HG03095 (cell line): Measurements from ENCODE around the gene ATP8A1.

Experiments used
- ATAC-seq: cut with Tn5 transposase; IDR thresholded peaks from one replicate; pipeline ENCODE4 v1.9.1; 2021; ENCODE audit warnings: moderate library complexity; ENCODE audit not compliant: unreplicated experiment

The ATP8A1 gene

GRCh38 chr4:42425146-42426065 is 231.5 kb downstream of the ATP8A1 start:
- no peak for ATAC-seq

DNA sequence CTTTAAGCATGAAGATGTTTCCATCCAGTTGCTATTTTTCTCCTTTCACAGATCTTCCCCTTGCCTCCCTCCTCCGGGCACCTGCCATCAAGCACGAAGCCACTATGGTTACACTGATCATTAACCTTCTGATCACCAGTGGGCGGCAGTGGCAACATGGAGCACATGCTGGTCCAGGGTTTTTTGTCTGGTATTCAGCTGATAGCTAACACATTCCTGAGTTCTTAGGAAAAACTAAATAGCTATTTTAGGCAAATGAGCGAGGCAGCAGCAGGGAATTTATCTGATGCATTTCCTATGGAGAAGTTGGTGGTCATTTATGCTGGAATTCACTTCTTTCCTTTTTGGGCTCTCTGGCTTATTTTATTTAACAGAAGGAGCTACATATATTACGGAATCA is 236.8 kb downstream of the ATP8A1 start:
- ATAC-seq = no peak

- ATAC-seq = no peak
Measured at GRCh38 chr4:42417550-42417949, 239.4 kb downstream of the ATP8A1 start.

GRCh38 chr4:42416017-42416416 is 240.9 kb downstream of the ATP8A1 start:
- ATAC-seq = no peak

DNA sequence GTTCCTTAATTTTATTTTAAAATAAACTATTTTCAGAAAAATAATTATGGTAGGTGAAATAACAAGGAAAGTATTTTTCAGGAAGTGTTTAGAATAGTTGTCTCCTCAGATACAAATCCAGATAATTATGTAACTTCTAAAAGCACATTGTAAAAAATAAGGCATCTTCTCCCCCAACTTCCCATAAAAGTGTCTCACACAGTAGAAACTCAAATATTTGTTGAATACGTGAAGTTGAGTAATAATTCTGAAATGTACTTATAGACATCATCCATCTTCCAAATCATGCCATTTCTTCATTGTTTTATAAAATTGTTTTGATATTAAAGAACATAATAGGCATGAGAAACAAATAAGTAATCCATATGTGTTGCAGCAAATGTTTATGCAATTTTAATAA is 241.6 kb downstream of the ATP8A1 start:
- no peak for ATAC-seq

GRCh38 chr4:42412251-42412650 is 244.7 kb downstream of the ATP8A1 start:
- ATAC-seq = no peak

DNA sequence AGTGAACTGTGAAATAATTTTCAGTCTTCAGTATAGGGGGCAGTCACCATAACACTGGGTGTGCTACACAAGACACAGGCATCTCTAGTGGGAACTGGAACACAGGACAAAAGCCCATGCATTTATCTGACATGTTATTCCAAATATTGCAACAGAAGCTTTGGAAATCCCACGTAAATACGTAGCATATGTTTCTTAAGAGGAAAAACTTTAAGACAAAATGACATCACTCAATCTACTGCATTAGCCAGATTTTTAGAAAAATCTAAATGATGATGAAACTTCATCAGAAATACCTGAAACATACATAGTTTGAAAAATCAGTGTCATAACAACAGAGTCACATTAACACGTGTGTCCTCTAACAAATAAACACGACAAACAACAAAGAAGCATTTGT is 245.1 kb downstream of the ATP8A1 start:
- no peak for ATAC-seq

- ATAC-seq = no peak
Measured at GRCh38 chr4:42410446-42410845, 246.5 kb downstream of the ATP8A1 start.

GRCh38 chr4:42404001-42404400 is 252.9 kb downstream of the ATP8A1 start:
- ATAC-seq = no peak

DNA sequence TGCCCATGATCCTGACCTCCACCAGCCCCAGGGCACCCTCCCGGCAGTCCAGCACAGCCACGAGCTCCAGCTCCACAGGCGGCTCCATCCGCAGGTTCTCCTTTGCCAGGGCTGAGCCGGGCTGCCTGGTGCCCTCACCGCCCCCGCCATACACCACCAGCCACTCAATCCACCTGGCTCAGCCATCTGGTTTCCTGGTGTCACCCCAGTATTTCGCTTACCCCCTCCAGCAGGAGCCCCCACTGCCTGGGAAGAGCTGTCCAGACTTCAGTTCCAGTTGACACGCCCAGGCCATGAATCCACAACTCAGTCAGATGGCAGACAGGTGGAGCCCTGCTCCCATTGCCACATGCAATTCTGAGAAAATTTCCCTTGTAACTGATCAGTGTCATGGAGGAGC is 255.7 kb downstream of the ATP8A1 start:
- no peak for ATAC-seq

- ATAC-seq = no peak
Measured at GRCh38 chr4:42399393-42399792, 257.5 kb downstream of the ATP8A1 start.

GRCh38 chr4:42398871-42399331 is 258.0 kb downstream of the ATP8A1 start:
- ATAC-seq = no peak

GRCh38 chr4:42398171-42398870 is 258.6 kb downstream of the ATP8A1 start:
- ATAC-seq = peak; percentile 37

DNA sequence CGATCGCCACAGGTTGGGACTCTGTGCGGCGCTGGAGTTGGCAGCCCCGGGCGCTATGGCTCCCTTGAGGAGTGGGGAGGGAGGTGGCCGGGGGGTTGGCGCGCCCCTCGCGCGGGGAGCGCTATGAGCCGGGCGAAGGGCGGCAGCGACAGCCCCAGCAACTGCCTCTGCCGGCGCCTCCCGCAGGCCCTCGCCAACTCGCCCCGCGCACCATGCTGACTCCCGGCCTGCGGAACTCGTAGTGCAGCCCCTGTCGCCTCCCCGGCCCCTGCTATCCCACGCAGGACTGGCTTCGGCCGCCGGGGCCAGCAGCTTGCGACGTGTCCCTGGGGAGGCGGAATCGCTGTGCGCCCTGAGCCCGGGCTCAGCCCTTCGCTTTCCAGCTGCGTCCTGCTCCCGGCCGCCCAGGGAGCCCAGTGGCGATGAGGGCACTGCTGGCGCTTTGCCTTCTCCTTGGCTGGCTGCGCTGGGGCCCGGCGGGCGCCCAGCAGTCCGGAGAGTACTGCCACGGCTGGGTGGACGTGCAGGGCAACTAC is 259.2 kb downstream of the ATP8A1 start:
- peak; percentile 24 for ATAC-seq

GRCh38 chr4:42396752-42397634 is 259.9 kb downstream of the ATP8A1 start, which contains the start of gene SHISA3:
SHISA3 (plus strand) TSS chr4:42397488; CDS start chr4:42398057, 569 bp downstream.
- peak; percentile 54 for ATAC-seq

GRCh38 chr4:42396361-42396751 is 260.5 kb downstream of the ATP8A1 start:
- ATAC-seq = no peak

DNA sequence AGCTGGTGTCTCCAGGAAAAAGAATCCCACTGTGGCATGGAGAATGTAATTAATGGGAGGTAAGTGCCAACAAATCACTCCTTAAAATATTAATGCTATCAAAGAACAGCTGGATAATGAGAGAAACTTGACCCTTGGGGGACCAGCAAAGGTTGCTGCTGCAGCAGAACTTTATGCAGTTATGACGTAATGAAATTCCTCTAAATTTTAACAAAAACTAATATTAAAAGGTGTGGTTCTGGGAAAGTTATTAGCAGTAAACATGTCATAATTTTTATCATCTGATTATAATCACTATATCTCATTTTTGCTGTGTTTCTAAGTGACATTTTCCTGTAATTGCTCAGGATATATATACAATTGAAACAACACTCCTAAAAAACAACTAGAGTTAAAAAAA is 261.3 kb downstream of the ATP8A1 start:
- ATAC-seq = no peak

DNA sequence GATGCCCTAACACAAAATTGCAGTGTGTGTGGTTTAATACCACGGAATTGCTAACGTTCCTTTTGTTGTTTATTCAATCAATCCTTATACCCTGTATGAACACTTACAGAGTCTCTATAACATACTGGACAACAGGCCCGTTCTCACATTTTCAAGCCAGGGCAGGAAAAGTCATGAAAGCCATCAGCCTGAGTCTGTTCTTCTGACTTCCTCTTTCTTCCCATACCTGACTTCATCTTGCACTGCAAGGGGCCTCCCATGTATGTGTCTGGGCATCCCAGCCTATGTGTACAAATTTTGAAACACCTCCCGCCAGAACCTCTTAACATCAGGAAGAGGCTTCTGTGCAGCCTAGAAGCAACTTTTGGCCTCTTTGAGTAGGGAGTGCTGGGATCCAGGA is 264.5 kb downstream of the ATP8A1 start:
- no peak for ATAC-seq

- no peak for ATAC-seq
Measured at GRCh38 chr4:42391981-42392380, 264.9 kb downstream of the ATP8A1 start.

GRCh38 chr4:42391355-42391664 is 265.6 kb downstream of the ATP8A1 start:
- no peak for ATAC-seq
